Endothelial cell of umbilical vein (primary cell): Measurements from ENCODE around the gene ARHGAP20. TPM values are rescaled to one million over a fixed set of nuclear protein-coding genes. Genes with fewer than 3 reads are reported as not detected.

ENCODE experiments used
- BruUV-seq: library from RNA; stranded (reverse); fragments of 400-500 nt; replicated peaks from 2 replicates; lab custom pipeline; 2021; lab: Mats Ljungman, UMichigan
- CTCF ChIA-PET: fragments of 300-600, 350-600 bp; sonication (Branson Sonifier 250); formaldehyde crosslinking; loops from one replicate; lab custom pipeline; 2021; ENCODE audit warnings: antibody characterized with exemption, inconsistent platforms; lab: Charles Lee
- POLR2A ChIA-PET: fragments of 300-600, 350-600 bp; sonication (Branson Sonifier 250); formaldehyde crosslinking; loops from one replicate; lab custom pipeline; 2021; ENCODE audit warnings: antibody characterized with exemption, inconsistent platforms; lab: Charles Lee
- DNase-seq: peaks from one replicate; pipeline ENCODE4 v3.0.0-alpha.2; 2011; ENCODE audit warnings: low read depth, low spot score
- FAIRE-seq: peaks from 2 replicates; lab custom pipeline; 2011; peaks lifted over from hg19 to GRCh38; lab: Jason Lieb, UNC
- H2AFZ ChIP-seq: 2 replicates; pipeline ENCODE4 v1.6.0; 2012; ENCODE audit warnings: low read depth, low read length, control low read depth, inconsistent platforms
- H3K27ac ChIP-seq: 2 replicates; pipeline ENCODE4 v1.5.1; 2011; ENCODE audit warnings: low read depth, mild to moderate bottlenecking, control low read depth, low read length, moderate library complexity; ENCODE audit not compliant: insufficient read depth
- H3K27me3 ChIP-seq, 2 experiments: 2 replicates each; pipeline versions ENCODE4 v1.6.0 to v1.6.1; 2011; ENCODE audit warnings: low read length in 2 of 2, mixed read lengths in 1 of 2; ENCODE audit not compliant: control insufficient read depth in 2 of 2, insufficient read depth in 2 of 2
- H3K36me3 ChIP-seq, 2 experiments: 2 replicates in 1 of 2; 3 replicates in 1 of 2; pipeline ENCODE4 v1.5.1; 2011; ENCODE audit warnings: low read length in 2 of 2, mild to moderate bottlenecking in 1 of 2, moderate library complexity in 1 of 2; ENCODE audit not compliant: control insufficient read depth in 2 of 2, insufficient read depth in 2 of 2; ENCODE audit errors: extremely low read depth in 1 of 2
- H3K4me1 ChIP-seq: 3 replicates; pipeline ENCODE4 v1.5.1; 2011; ENCODE audit warnings: mild to moderate bottlenecking, low read length; ENCODE audit not compliant: control insufficient read depth, insufficient read depth; ENCODE audit errors: extremely low read depth
- H3K4me2 ChIP-seq: 2 replicates; pipeline ENCODE4 v1.6.1; 2011; ENCODE audit warnings: low read length, control low read depth, mixed read lengths; ENCODE audit not compliant: insufficient read depth
- H3K4me3 ChIP-seq, 3 experiments: fragments of 200-600 bp in 1 of 3; sonication (generic), shearing (Covaris generic) in 1 of 3; replicated peaks in 1 of 3; 2 replicates each; pipeline ENCODE4 v1.5.1; 2011 to 2016; ENCODE audit warnings: control low read depth in 3 of 3, low read length in 3 of 3, mild to moderate bottlenecking in 2 of 3, inconsistent platforms in 1 of 3, low read depth in 1 of 3, moderate library complexity in 1 of 3; ENCODE audit not compliant: insufficient read depth in 1 of 3
- H3K79me2 ChIP-seq: 2 replicates; pipeline ENCODE4 v1.6.0; 2012; ENCODE audit warnings: low read length, inconsistent platforms; ENCODE audit not compliant: control insufficient read depth, insufficient read depth
- H3K9ac ChIP-seq: replicated peaks from 2 replicates; pipeline ENCODE3; 2011; ENCODE audit warnings: low read length, control low read depth; ENCODE audit not compliant: insufficient read depth; ENCODE audit errors: extremely low read depth
- H3K9me1 ChIP-seq: replicated peaks from 3 replicates; pipeline ENCODE4 v1.6.0; 2011; ENCODE audit warnings: mild to moderate bottlenecking, low read length; ENCODE audit not compliant: control insufficient read depth, insufficient read depth; ENCODE audit errors: extremely low read depth
- H3K9me3 ChIP-seq: replicated peaks from 2 replicates; pipeline ENCODE4 v1.5.1; 2012; ENCODE audit warnings: low read length, inconsistent platforms; ENCODE audit not compliant: control insufficient read depth, insufficient read depth
- H4K20me1 ChIP-seq: replicated peaks from 2 replicates; pipeline ENCODE3; 2011; ENCODE audit warnings: mild to moderate bottlenecking, low read length; ENCODE audit not compliant: control insufficient read depth, insufficient read depth; ENCODE audit errors: extremely low read depth
- EZH2 ChIP-seq: IDR thresholded peaks from 2 replicates; pipeline ENCODE4 v1.6.1; 2012; ENCODE audit warnings: borderline replicate concordance, low read depth, mild to moderate bottlenecking, moderate library complexity, low read length, inconsistent platforms; ENCODE audit not compliant: severe bottlenecking
- FOS ChIP-seq: IDR thresholded peaks from 2 replicates; pipeline ENCODE4 v1.6.1; 2011; ENCODE audit warnings: mild to moderate bottlenecking, low read length, moderate library complexity, borderline replicate concordance; ENCODE audit not compliant: insufficient read depth
- GATA2 ChIP-seq: IDR thresholded peaks from 2 replicates; pipeline ENCODE4 v1.7.0; 2011; ENCODE audit warnings: low read depth, mild to moderate bottlenecking, moderate library complexity, mixed read lengths, low read length; ENCODE audit not compliant: insufficient read length, insufficient read depth
- JUN ChIP-seq: IDR thresholded peaks from 2 replicates; pipeline ENCODE4 v1.6.1; 2011; ENCODE audit warnings: borderline replicate concordance, low read depth; ENCODE audit not compliant: insufficient read length, insufficient read depth
- MYC ChIP-seq: IDR thresholded peaks from one replicate; pipeline ENCODE4 v1.6.1; 2011; ENCODE audit warnings: mild to moderate bottlenecking, low read depth, low read length
- POLR2A ChIP-seq: IDR thresholded peaks from 2 replicates; pipeline ENCODE4 v1.6.1; 2012; ENCODE audit warnings: low read depth, mild to moderate bottlenecking, control low read depth, low read length
- POLR2AphosphoS5 ChIP-seq: IDR thresholded peaks from 2 replicates; pipeline ENCODE4 v1.6.1; 2012; ENCODE audit warnings: low read depth, mild to moderate bottlenecking, control low read depth, low read length, moderate library complexity; ENCODE audit not compliant: insufficient read depth
- dilution Hi-C: fragments of 300-500 bp; cut with MboI; formaldehyde crosslinking; loops from one replicate; pipeline ENCODE4 v1.15.0; 2019; ENCODE audit warnings: low sequenced_read_pairs; ENCODE audit not compliant: extremely low pct_ligation_motif_present
- intact Hi-C: fragments of 100-400 bp; cut with micrococcal nuclease; formaldehyde crosslinking; loops from one replicate; pipeline ENCODE4 v1.10.0; 2022
- polyA plus RNA-seq, 4 experiments: library from polyadenylated mRNA; depleted of rRNA in 3 of 4; stranded (reverse) in 3 of 4; unstranded in 1 of 4; fragments of >200 nt; gene quantifications; 2 replicates each; pipeline versions ENCODE4 v1.2.1 to v1.2.3, GENCODE V29; 2011 to 2012; ENCODE audit warnings: missing spikeins in 1 of 4
- total RNA-seq: library from RNA; stranded (reverse); gene quantifications from 2 replicates; pipeline ENCODE4 v1.2.3, GENCODE V29; 2021
- TF ChIP-seq, protein P1 (sequence below): IDR thresholded peaks from 2 replicates; pipeline ENCODE4 v1.6.1; 2011; ENCODE audit not compliant: insufficient read depth, insufficient read length
- TF ChIP-seq, protein P2 (sequence below), 2 donors: IDR thresholded peaks; 1 replicate in 1 of 2; 2 replicates in 1 of 2; pipeline ENCODE4 v1.5.1; 2011; ENCODE audit warnings: low read length in 2 of 2, mild to moderate bottlenecking in 2 of 2, moderate library complexity in 2 of 2, control low read depth in 1 of 2, inconsistent platforms in 1 of 2, low read depth in 1 of 2; ENCODE audit not compliant: insufficient read depth in 1 of 2; ENCODE audit errors: extremely low read depth in 1 of 2

ARHGAP20 gene
- total and polyA plus RNA-seq, 2 donors (not counting 3 experiments of a cell fraction or from before 2014, with no cell fraction given): 0.51 to 1.1 TPM

DNA sequence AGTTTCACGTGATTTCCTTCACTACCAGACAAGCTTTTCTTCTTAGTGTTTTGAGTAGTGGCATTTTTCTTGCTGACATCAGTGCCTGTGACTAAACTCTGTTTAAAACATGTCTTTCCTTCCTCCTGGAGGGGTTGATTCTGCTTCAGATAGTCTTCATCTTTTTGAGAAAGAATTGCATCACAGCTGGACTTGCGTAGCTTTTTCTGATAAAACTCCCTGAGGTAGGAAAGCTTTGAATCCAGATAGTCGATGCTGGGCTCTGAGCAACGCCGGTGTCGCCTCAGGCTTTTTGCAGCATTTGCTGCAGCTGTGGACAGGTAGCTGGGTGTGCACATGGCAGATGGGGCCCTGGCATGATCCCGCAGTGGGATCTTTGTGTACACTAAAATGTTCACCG, 131.7 kb downstream of the ARHGAP20 start:
- CTCF ChIA-PET: no interaction called here
- intact Hi-C loops: loop anchor here (5.0 kb wide), 1 partner anchor 652 kb away; no protein-coding TSS in a partner anchor
- Histone ChIP-seq H3K4me2 (no peak overlapping the region), H2AFZ (no peak overlapping the region), H3K4me1 (no peaks in the 10 kb centered on the region), H3K27ac (no peak overlapping the region), H3K9ac (no peak overlapping the region), H3K79me2 (no peaks in the 10 kb centered on the region), H3K9me3 (no peaks in the 10 kb centered on the region), H3K36me3 (no peaks in the 10 kb centered on the region), H3K27me3 (no peaks in the 10 kb centered on the region), H3K4me3 (no peak overlapping the region), H4K20me1 (no peaks in the 10 kb centered on the region), H3K9me1 (no peaks in the 10 kb centered on the region)
- FAIRE-seq: no peak
- no peak for DNase-seq
- BruUV-seq: no TSS peak
- dilution Hi-C loops: no loop called here
- POLR2A ChIA-PET: no interaction called here
- TF ChIP-seq FOS (no peak), MYC (no peak)

DNA sequence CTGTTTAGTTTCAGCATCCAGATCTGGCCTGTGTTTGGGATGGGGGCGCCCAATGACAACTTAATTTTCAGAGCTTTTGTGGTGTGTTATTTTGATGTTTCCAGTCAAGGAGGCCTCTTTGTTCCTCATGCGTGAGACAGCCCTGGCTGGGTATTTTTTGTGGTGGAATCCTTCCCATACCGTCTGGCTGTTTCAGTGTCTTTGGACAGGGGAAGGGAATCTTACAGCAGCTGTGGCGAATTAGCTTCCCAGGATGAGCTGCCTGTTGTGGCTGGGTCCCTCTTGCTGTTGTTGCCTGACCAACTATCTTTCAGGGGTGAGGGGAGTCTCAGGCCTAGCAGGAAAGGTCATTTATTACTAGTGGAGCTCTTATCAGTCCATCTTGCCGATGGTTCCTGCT, 138.8 kb downstream of the ARHGAP20 start:
- H2AFZ ChIP-seq: no peak overlapping the region
- H3K79me2 ChIP-seq: no peaks in the 10 kb centered on the region
- H4K20me1 ChIP-seq: no peaks in the 10 kb centered on the region
- no peak overlapping the region for H3K9ac ChIP-seq
- H3K27ac ChIP-seq: no peak overlapping the region
- no peaks in the 10 kb centered on the region for H3K9me1 ChIP-seq
- CTCF ChIA-PET: no interaction called here
- TF ChIP-seq POLR2AphosphoS5 (no peak), JUN (no peak), GATA2 (no peak), POLR2A (no peak), EZH2 (no peak), FOS (no peak), MYC (no peak)
- TF ChIP-seq, protein P1, sequence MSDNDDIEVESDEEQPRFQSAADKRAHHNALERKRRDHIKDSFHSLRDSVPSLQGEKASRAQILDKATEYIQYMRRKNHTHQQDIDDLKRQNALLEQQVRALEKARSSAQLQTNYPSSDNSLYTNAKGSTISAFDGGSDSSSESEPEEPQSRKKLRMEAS: no peak
- TF ChIP-seq, protein P2, sequence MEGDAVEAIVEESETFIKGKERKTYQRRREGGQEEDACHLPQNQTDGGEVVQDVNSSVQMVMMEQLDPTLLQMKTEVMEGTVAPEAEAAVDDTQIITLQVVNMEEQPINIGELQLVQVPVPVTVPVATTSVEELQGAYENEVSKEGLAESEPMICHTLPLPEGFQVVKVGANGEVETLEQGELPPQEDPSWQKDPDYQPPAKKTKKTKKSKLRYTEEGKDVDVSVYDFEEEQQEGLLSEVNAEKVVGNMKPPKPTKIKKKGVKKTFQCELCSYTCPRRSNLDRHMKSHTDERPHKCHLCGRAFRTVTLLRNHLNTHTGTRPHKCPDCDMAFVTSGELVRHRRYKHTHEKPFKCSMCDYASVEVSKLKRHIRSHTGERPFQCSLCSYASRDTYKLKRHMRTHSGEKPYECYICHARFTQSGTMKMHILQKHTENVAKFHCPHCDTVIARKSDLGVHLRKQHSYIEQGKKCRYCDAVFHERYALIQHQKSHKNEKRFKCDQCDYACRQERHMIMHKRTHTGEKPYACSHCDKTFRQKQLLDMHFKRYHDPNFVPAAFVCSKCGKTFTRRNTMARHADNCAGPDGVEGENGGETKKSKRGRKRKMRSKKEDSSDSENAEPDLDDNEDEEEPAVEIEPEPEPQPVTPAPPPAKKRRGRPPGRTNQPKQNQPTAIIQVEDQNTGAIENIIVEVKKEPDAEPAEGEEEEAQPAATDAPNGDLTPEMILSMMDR (IDR thresholded peaks at IDR 0.05; ENCODE audit: extremely low read depth in 1 of 2, insufficient read depth in 1 of 2, low read depth in 1 of 2, low read length in 2 of 2): no peak
- H3K9me3 ChIP-seq: no peaks in the 10 kb centered on the region
- no peaks in the 10 kb centered on the region for H3K4me1 ChIP-seq
- no peaks in the 10 kb centered on the region for H3K36me3 ChIP-seq
- H3K4me3 ChIP-seq: no peak overlapping the region
- no peak for DNase-seq
- no peak for FAIRE-seq
- no TSS peak for BruUV-seq
- H3K4me2 ChIP-seq: no peak overlapping the region
- intact Hi-C loops (loop anchor here (10.0 kb wide), 1 partner anchor 391 kb away; no protein-coding TSS in a partner anchor), dilution Hi-C loops (no loop called here)
- H3K27me3 ChIP-seq: no peaks in the 10 kb centered on the region
- POLR2A ChIA-PET: no interaction called here
